ENCODE measurements around the gene C1orf210. TPM values are rescaled to one million over a fixed set of nuclear protein-coding genes. Genes with fewer than 3 reads are reported as not detected.

C1orf210 gene
- polyA plus RNA-seq, 1 donor (not counting 4 experiments of a cell fraction or from before 2014, with no cell fraction given) = 5.6 TPM

GRCh38 chr1:43309405-43310025 lies 24.1 kb upstream of the C1orf210 start:
- Histone ChIP-seq H3K4me1 (ENCODE audit: control insufficient read depth, extremely low read depth, insufficient read depth, low read length) (no peaks in the 10 kb centered on the region), H3K79me2 (ENCODE audit: control insufficient read depth, insufficient read depth, low read length) (no peaks in the 10 kb centered on the region), H3K4me2 (ENCODE audit: control insufficient read depth, extremely low read depth, insufficient read depth, low read depth, low read length) (no peak overlapping the region), H2AFZ (ENCODE audit: control insufficient read depth, low read length) (no peak overlapping the region), H3K9me1 (ENCODE audit: control insufficient read depth, extremely low read depth, insufficient read depth, low read length) (no peaks in the 10 kb centered on the region), H4K20me1 (ENCODE audit: control insufficient read depth, extremely low read depth, insufficient read depth, low read length) (no peaks in the 10 kb centered on the region), H3K4me3 (ENCODE audit: control insufficient read depth in 2 of 3, extremely low read depth in 1 of 3, insufficient read depth in 2 of 3, low read depth in 1 of 3, low read length in 3 of 3) (no peak overlapping the region), H3K27ac (ENCODE audit: control insufficient read depth, insufficient read depth, low read length) (no peak overlapping the region), H3K36me3 (ENCODE audit: control insufficient read depth in 2 of 2, extremely low read depth in 1 of 2, insufficient read depth in 2 of 2, low read length in 2 of 2) (no peaks in the 10 kb centered on the region), H3K9ac (ENCODE audit: control insufficient read depth, extremely low read depth, insufficient read depth, low read length) (no peak overlapping the region), H3K9me3 (ENCODE audit: control insufficient read depth, low read depth, low read length) (no peaks in the 10 kb centered on the region), H3K27me3 (ENCODE audit: control insufficient read depth, extremely low read depth, insufficient read depth, low read length) (peaks cover 7% of the 10 kb centered on the region)
- TF ChIP-seq EZH2 (IDR thresholded peaks at IDR 0.05; ENCODE audit: low read length) = no peak
- TF ChIP-seq CTCF (optimal IDR thresholded peaks at IDR 0.05 in 1 of 3, IDR thresholded peaks at IDR 0.05 in 1 of 3, conservative IDR thresholded peaks at IDR 0.05 in 1 of 3; ENCODE audit: extremely low read depth in 1 of 3, insufficient read depth in 2 of 3, low read length in 3 of 3) = no peak
- DNase-seq (ENCODE audit: low read depth, low spot score) (no peak), FAIRE-seq (no peak)
- dilution Hi-C loops (cut with MboI; ENCODE audit: extremely low pct_ligation_motif_present, low sequenced_read_pairs) = no loop called here

GRCh38 chr1:43308635-43309404 lies 23.4 kb upstream of the C1orf210 start:
- Histone ChIP-seq H3K4me2 (ENCODE audit: control insufficient read depth, extremely low read depth, insufficient read depth, low read depth, low read length) (no peak overlapping the region), H3K9me3 (ENCODE audit: control insufficient read depth, low read depth, low read length) (no peaks in the 10 kb centered on the region), H3K9me1 (ENCODE audit: control insufficient read depth, extremely low read depth, insufficient read depth, low read length) (no peaks in the 10 kb centered on the region), H3K79me2 (ENCODE audit: control insufficient read depth, insufficient read depth, low read length) (no peaks in the 10 kb centered on the region), H3K27ac (ENCODE audit: control insufficient read depth, insufficient read depth, low read length) (no peak overlapping the region), H3K4me3 (ENCODE audit: control insufficient read depth in 2 of 3, extremely low read depth in 1 of 3, insufficient read depth in 2 of 3, low read depth in 1 of 3, low read length in 3 of 3) (no peak overlapping the region), H2AFZ (ENCODE audit: control insufficient read depth, low read length) (no peak overlapping the region), H3K9ac (ENCODE audit: control insufficient read depth, extremely low read depth, insufficient read depth, low read length) (no peak overlapping the region), H3K27me3 (ENCODE audit: control insufficient read depth, extremely low read depth, insufficient read depth, low read length) (peaks cover 9% of the 10 kb centered on the region), H4K20me1 (ENCODE audit: control insufficient read depth, extremely low read depth, insufficient read depth, low read length) (no peaks in the 10 kb centered on the region), H3K4me1 (ENCODE audit: control insufficient read depth, extremely low read depth, insufficient read depth, low read length) (no peaks in the 10 kb centered on the region), H3K36me3 (ENCODE audit: control insufficient read depth in 2 of 2, extremely low read depth in 1 of 2, insufficient read depth in 2 of 2, low read length in 2 of 2) (no peaks in the 10 kb centered on the region)
- no peak for DNase-seq (ENCODE audit: low read depth, low spot score)
- FAIRE-seq = no peak
- dilution Hi-C loops (cut with MboI; ENCODE audit: extremely low pct_ligation_motif_present, low sequenced_read_pairs) = no loop called here
- TF ChIP-seq CTCF (optimal IDR thresholded peaks at IDR 0.05 in 1 of 3, IDR thresholded peaks at IDR 0.05 in 1 of 3, conservative IDR thresholded peaks at IDR 0.05 in 1 of 3; ENCODE audit: extremely low read depth in 1 of 3, insufficient read depth in 2 of 3, low read length in 3 of 3) (no peak), EZH2 (IDR thresholded peaks at IDR 0.05; ENCODE audit: low read length) (no peak)
